Measurements from ENCODE around the gene MYL10. TPM values are rescaled to one million over a fixed set of nuclear protein-coding genes. Genes with fewer than 3 reads are reported as not detected.

The MYL10 gene
- polyA plus RNA-seq, 4 donors = not detected

- FAIRE-seq (no peak), DNase-seq (peak in 1 of 2 donors; percentile 31)
- H3K27ac ChIP-seq (ENCODE audit: low read depth in 1 of 3, low read length in 2 of 3) = peak overlapping the region in 1 of 3 donors; percentile 69
- peaks cover 0 to 25% of the 10 kb centered on the region in 2 donors for H3K9me3 ChIP-seq (ENCODE audit: control insufficient read depth in 2 of 2, insufficient read depth in 1 of 2, low read depth in 1 of 2, low read length in 1 of 2)
- no peaks in the 10 kb centered on the region for H3K36me3 ChIP-seq (ENCODE audit: control insufficient read depth in 3 of 3, insufficient read depth in 2 of 3, low read depth in 1 of 3, low read length in 3 of 3)
- H3K27me3 ChIP-seq (ENCODE audit: control insufficient read depth in 3 of 3, insufficient read depth in 3 of 3, low read length in 3 of 3) = peaks cover 0 to 3% (median 0%) of the 10 kb centered on the region in 3 donors
- 65 to 69% (median 66%) methylated on average over 12 of the region's 12 CpGs for WGBS, 3 donors
- H3K4me3 ChIP-seq (ENCODE audit: low read depth in 1 of 3, low read length in 3 of 3) = no peak overlapping the region
- peaks cover 0 to 32% (median 0%) of the 10 kb centered on the region in 3 donors for H3K4me1 ChIP-seq (ENCODE audit: control insufficient read depth in 3 of 3, insufficient read depth in 2 of 3, low read depth in 1 of 3, low read length in 2 of 3)
Observed at GRCh38 chr7:101586906-101587677, 42.0 kb downstream of the MYL10 start.

DNA sequence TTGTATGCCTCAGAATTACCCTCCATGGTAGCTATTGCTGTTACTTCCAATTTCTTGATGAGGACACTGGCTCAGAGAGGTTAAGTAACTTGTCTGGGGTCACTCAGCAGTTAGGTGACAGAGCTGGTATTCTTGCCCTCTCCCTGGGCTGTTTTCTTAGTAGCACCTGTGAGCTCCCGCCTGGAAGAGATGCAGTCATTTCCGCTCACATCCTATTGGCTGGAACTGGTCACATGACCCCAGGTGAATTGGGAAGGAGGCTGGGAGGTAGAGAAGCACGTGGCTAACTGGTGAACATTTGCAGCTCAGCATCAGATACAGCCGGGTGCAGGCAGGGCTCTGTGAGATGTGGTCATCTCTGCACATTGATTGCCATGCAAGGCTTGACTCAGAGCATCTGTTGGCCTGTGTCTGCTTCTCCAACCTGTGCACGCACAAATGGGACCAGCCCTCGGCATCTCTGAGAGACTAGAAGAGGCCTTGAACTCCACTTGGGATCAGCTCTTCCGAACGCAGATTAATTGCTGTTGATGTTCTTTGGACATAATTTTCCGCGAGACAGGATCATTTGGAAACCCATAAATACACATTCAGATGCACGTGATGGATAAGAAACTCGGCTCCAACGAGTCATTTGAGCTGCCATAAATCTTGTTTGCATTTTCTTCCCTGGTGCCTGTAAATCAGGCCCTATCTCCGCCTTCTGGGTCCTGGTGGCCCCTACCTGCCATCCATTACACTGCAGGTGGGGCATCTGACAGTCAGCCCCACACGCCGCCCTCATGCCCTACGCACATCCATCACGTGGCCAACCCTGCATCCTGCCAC lies 42.8 kb downstream of the MYL10 start:
- Histone ChIP-seq H3K4me1 (ENCODE audit: control insufficient read depth in 3 of 3, insufficient read depth in 2 of 3, low read depth in 1 of 3, low read length in 2 of 3) (peaks cover 0 to 32% (median 0%) of the 10 kb centered on the region in 3 donors), H3K27me3 (ENCODE audit: control insufficient read depth in 3 of 3, insufficient read depth in 3 of 3, low read length in 3 of 3) (peaks cover 0 to 3% (median 0%) of the 10 kb centered on the region in 3 donors), H3K27ac (ENCODE audit: low read depth in 1 of 3, low read length in 2 of 3) (peak overlapping the region in 1 of 3 donors; percentile 69), H3K4me3 (ENCODE audit: low read depth in 1 of 3, low read length in 3 of 3) (no peak overlapping the region), H3K9me3 (ENCODE audit: control insufficient read depth in 2 of 2, insufficient read depth in 1 of 2, low read depth in 1 of 2, low read length in 1 of 2) (peaks cover 0 to 25% of the 10 kb centered on the region in 2 donors), H3K36me3 (ENCODE audit: control insufficient read depth in 3 of 3, insufficient read depth in 2 of 3, low read depth in 1 of 3, low read length in 3 of 3) (no peaks in the 10 kb centered on the region)
- FAIRE-seq = no peak
- peak; percentile 59 to 94 for DNase-seq
- WGBS, 3 donors = 25 to 53% (median 34%) methylated on average over 18 of the region's 18 CpGs

DNA sequence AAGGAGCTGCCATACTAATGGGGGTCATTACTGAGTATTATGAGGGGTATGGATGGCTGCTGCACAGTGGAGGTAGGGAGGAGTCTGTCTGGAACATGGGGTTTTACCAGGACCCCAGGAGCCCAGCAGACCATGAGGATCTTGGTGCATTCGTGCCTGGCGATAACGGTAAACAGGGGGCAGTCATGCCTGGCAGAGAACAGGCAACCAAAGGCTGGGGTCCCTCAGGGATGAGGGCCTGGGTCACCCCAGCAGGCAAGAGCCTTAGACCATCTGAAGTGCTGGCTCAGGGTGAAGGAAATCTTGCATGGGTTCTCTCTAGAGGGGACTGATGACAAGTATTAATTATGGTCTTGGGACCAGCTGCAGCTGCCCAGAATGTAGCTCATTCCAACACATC lies 46.1 kb downstream of the MYL10 start:
- peaks cover 0 to 32% (median 0%) of the 10 kb centered on the region in 3 donors for H3K4me1 ChIP-seq (ENCODE audit: control insufficient read depth in 3 of 3, insufficient read depth in 2 of 3, low read depth in 1 of 3, low read length in 2 of 3)
- no peaks in the 10 kb centered on the region for H3K36me3 ChIP-seq (ENCODE audit: control insufficient read depth in 3 of 3, insufficient read depth in 2 of 3, low read depth in 1 of 3, low read length in 3 of 3)
- FAIRE-seq = no peak
- no peak for DNase-seq
- 95 to 98% (median 97%) methylated on average over 3 of the region's 3 CpGs for WGBS, 3 donors
- no peak overlapping the region for H3K27ac ChIP-seq (ENCODE audit: low read depth in 1 of 3, low read length in 2 of 3)
- H3K27me3 ChIP-seq (ENCODE audit: control insufficient read depth in 3 of 3, insufficient read depth in 3 of 3, low read length in 3 of 3) = peaks cover 0 to 3% (median 0%) of the 10 kb centered on the region in 3 donors
- peaks cover 0 to 28% of the 10 kb centered on the region in 2 donors for H3K9me3 ChIP-seq (ENCODE audit: control insufficient read depth in 2 of 2, insufficient read depth in 1 of 2, low read depth in 1 of 2, low read length in 1 of 2)
- no peak overlapping the region for H3K4me3 ChIP-seq (ENCODE audit: low read depth in 1 of 3, low read length in 3 of 3)

DNA sequence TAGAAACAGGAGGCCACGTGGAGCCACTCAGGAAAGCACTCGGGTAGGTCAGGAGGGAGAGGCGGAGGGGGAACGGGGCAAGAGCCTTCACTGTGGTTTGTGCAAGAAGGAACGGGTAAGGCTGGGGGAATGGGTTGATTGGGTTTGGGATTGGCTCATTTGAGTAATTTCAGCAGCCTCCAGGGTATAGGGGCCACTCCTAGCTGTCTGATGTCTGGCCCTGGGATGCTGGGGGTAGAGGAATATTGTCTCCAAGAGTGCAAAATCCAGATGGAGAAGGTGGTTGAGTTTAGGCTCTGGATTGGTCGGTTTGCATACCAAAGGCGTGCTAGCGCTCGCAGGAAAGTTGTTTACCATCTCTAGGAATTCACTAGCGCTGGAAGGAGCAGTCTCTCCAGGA lies 47.2 kb downstream of the MYL10 start:
- Histone ChIP-seq H3K27me3 (ENCODE audit: control insufficient read depth in 3 of 3, insufficient read depth in 3 of 3, low read length in 3 of 3) (peaks cover 0 to 3% (median 0%) of the 10 kb centered on the region in 3 donors), H3K4me3 (ENCODE audit: low read depth in 1 of 3, low read length in 3 of 3) (no peak overlapping the region), H3K9me3 (ENCODE audit: control insufficient read depth in 2 of 2, insufficient read depth in 1 of 2, low read depth in 1 of 2, low read length in 1 of 2) (peaks cover 0 to 31% of the 10 kb centered on the region in 2 donors), H3K36me3 (ENCODE audit: control insufficient read depth in 3 of 3, insufficient read depth in 2 of 3, low read depth in 1 of 3, low read length in 3 of 3) (no peaks in the 10 kb centered on the region), H3K27ac (ENCODE audit: low read depth in 1 of 3, low read length in 2 of 3) (no peak overlapping the region), H3K4me1 (ENCODE audit: control insufficient read depth in 3 of 3, insufficient read depth in 2 of 3, low read depth in 1 of 3, low read length in 2 of 3) (peaks cover 0 to 27% (median 0%) of the 10 kb centered on the region in 3 donors)
- no peak for DNase-seq
- no peak for FAIRE-seq
- WGBS, 3 donors = 81 to 89% (median 84%) methylated on average over 10 of the region's 10 CpGs

- H3K27ac ChIP-seq (ENCODE audit: low read depth in 1 of 3, low read length in 2 of 3) = no peak overlapping the region
- no peak overlapping the region for H3K4me3 ChIP-seq (ENCODE audit: low read depth in 1 of 3, low read length in 3 of 3)
- H3K36me3 ChIP-seq (ENCODE audit: control insufficient read depth in 3 of 3, insufficient read depth in 2 of 3, low read depth in 1 of 3, low read length in 3 of 3) = no peaks in the 10 kb centered on the region
- FAIRE-seq (no peak), DNase-seq (no peak)
- peaks cover 0 to 15% (median 0%) of the 10 kb centered on the region in 3 donors for H3K4me1 ChIP-seq (ENCODE audit: control insufficient read depth in 3 of 3, insufficient read depth in 2 of 3, low read depth in 1 of 3, low read length in 2 of 3)
- peaks cover 0 to 34% of the 10 kb centered on the region in 2 donors for H3K9me3 ChIP-seq (ENCODE audit: control insufficient read depth in 2 of 2, insufficient read depth in 1 of 2, low read depth in 1 of 2, low read length in 1 of 2)
- 89 to 93% (median 91%) methylated on average over 7 of the region's 7 CpGs for WGBS, 3 donors
- peaks cover 0 to 3% (median 0%) of the 10 kb centered on the region in 3 donors for H3K27me3 ChIP-seq (ENCODE audit: control insufficient read depth in 3 of 3, insufficient read depth in 3 of 3, low read length in 3 of 3)
Observed at GRCh38 chr7:101580596-101580995, 48.5 kb downstream of the MYL10 start.

- no peak for FAIRE-seq
Observed at GRCh38 chr7:101578552-101578951, 50.5 kb downstream of the MYL10 start.

GRCh38 chr7:101576998-101577397 lies 52.1 kb downstream of the MYL10 start:
- FAIRE-seq = no peak
- Histone ChIP-seq H3K27me3 (ENCODE audit: control insufficient read depth in 3 of 3, insufficient read depth in 3 of 3, low read length in 3 of 3) (no peaks in the 10 kb centered on the region), H3K27ac (ENCODE audit: low read depth in 1 of 3, low read length in 2 of 3) (no peak overlapping the region), H3K36me3 (ENCODE audit: control insufficient read depth in 3 of 3, insufficient read depth in 2 of 3, low read depth in 1 of 3, low read length in 3 of 3) (no peaks in the 10 kb centered on the region), H3K9me3 (ENCODE audit: control insufficient read depth in 2 of 2, insufficient read depth in 1 of 2, low read depth in 1 of 2, low read length in 1 of 2) (peaks cover 0 to 17% of the 10 kb centered on the region in 2 donors), H3K4me1 (ENCODE audit: control insufficient read depth in 3 of 3, insufficient read depth in 2 of 3, low read depth in 1 of 3, low read length in 2 of 3) (no peaks in the 10 kb centered on the region), H3K4me3 (ENCODE audit: low read depth in 1 of 3, low read length in 3 of 3) (no peak overlapping the region)
- DNase-seq = no peak
- WGBS, 3 donors = 91 to 95% (median 93%) methylated on average over 3 of the region's 3 CpGs

More at GRCh38 chr7:101578552-101578951, 50.5 kb downstream of the MYL10 start:
- Histone ChIP-seq H3K4me3 (ENCODE audit: low read depth in 1 of 3, low read length in 3 of 3) (no peak overlapping the region), H3K27me3 (ENCODE audit: control insufficient read depth in 3 of 3, insufficient read depth in 3 of 3, low read length in 3 of 3) (peaks cover 0 to 3% (median 0%) of the 10 kb centered on the region in 3 donors), H3K36me3 (ENCODE audit: control insufficient read depth in 3 of 3, insufficient read depth in 2 of 3, low read depth in 1 of 3, low read length in 3 of 3) (no peaks in the 10 kb centered on the region), H3K27ac (ENCODE audit: low read depth in 1 of 3, low read length in 2 of 3) (no peak overlapping the region), H3K4me1 (ENCODE audit: control insufficient read depth in 3 of 3, insufficient read depth in 2 of 3, low read depth in 1 of 3, low read length in 2 of 3) (no peaks in the 10 kb centered on the region), H3K9me3 (ENCODE audit: control insufficient read depth in 2 of 2, insufficient read depth in 1 of 2, low read depth in 1 of 2, low read length in 1 of 2) (peaks cover 0 to 26% of the 10 kb centered on the region in 2 donors)
- WGBS, 3 donors = 31 to 53% (median 43%) methylated on average over 1 of the region's 1 CpG
- DNase-seq = no peak

GRCh38 chr7:101575721-101576120 lies 53.4 kb downstream of the MYL10 start:
- no peak overlapping the region for H3K4me3 ChIP-seq (ENCODE audit: low read depth in 1 of 3, low read length in 3 of 3)
- no peaks in the 10 kb centered on the region for H3K4me1 ChIP-seq (ENCODE audit: control insufficient read depth in 3 of 3, insufficient read depth in 2 of 3, low read depth in 1 of 3, low read length in 2 of 3)
- DNase-seq (no peak), FAIRE-seq (no peak)
- H3K27me3 ChIP-seq (ENCODE audit: control insufficient read depth in 3 of 3, insufficient read depth in 3 of 3, low read length in 3 of 3) = no peaks in the 10 kb centered on the region
- H3K9me3 ChIP-seq (ENCODE audit: control insufficient read depth in 2 of 2, insufficient read depth in 1 of 2, low read depth in 1 of 2, low read length in 1 of 2) = peaks cover 0 to 17% of the 10 kb centered on the region in 2 donors
- no peaks in the 10 kb centered on the region for H3K36me3 ChIP-seq (ENCODE audit: control insufficient read depth in 3 of 3, insufficient read depth in 2 of 3, low read depth in 1 of 3, low read length in 3 of 3)
- H3K27ac ChIP-seq (ENCODE audit: low read depth in 1 of 3, low read length in 2 of 3) = no peak overlapping the region
